ENCODE measurements around the gene MYO1D. TPM values are rescaled to one million over a fixed set of nuclear protein-coding genes. Genes with fewer than 3 reads are reported as not detected.
A peak's percentile ranks its signal among the peaks of the same experiment; 100 is the strongest.

Gene MYO1D
- total and polyA plus RNA-seq, 4 donors: 22.0 to 75.8 (median 61.4) TPM

DNA sequence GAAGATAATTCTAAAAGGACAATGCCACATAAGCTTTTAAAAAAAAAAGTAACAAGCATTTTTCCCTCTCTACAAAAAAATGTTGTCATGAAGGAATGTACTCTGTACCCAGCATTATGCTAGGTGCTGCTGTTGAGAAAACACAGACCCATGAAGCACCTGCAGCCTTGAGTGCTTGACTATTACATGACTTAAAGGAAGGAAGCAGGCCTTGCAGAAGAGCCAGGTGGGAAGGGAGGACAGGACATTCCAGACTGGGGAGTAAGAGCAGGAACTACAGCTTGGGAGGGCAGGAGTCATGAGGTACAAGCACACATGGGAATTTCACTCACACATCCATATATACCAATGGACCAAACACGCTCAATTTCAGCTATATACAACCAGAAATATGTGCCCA lies 3.8 kb downstream of the MYO1D start:
- Histone ChIP-seq H3K27me3 (ENCODE audit: control insufficient read depth in 3 of 3, insufficient read depth in 3 of 3, low read length in 2 of 3) (peaks cover 0 to 3% (median 0%) of the 10 kb centered on the region in 3 donors), H3K27ac (ENCODE audit: low read depth in 1 of 2, low read length in 1 of 2) (peak overlapping the region in 1 of 2 donors; percentile 42), H3K9ac (ENCODE audit: insufficient read depth in 1 of 2, low read length in 2 of 2) (no peak overlapping the region), H3K9me3 (ENCODE audit: control insufficient read depth in 4 of 4, insufficient read depth in 3 of 4, low read length in 3 of 4) (no peaks in the 10 kb centered on the region), H3K36me3 (ENCODE audit: control insufficient read depth in 4 of 4, insufficient read depth in 4 of 4, low read length in 4 of 4) (no peaks in the 10 kb centered on the region), H3K4me1 (ENCODE audit: control insufficient read depth in 5 of 5, insufficient read depth in 5 of 5, low read length in 5 of 5) (peaks cover 5 to 22% (median 8%) of the 10 kb centered on the region in 5 donors), H3K4me3 (no peak overlapping the region)
- DNase-seq: no peak
- WGBS, 2 donors: 74 to 88% methylated on average over 1 of the region's 1 CpG
- no peak for ATAC-seq (ENCODE audit: insufficient read depth, low FRiP score)
- TF ChIP-seq, protein P1, sequence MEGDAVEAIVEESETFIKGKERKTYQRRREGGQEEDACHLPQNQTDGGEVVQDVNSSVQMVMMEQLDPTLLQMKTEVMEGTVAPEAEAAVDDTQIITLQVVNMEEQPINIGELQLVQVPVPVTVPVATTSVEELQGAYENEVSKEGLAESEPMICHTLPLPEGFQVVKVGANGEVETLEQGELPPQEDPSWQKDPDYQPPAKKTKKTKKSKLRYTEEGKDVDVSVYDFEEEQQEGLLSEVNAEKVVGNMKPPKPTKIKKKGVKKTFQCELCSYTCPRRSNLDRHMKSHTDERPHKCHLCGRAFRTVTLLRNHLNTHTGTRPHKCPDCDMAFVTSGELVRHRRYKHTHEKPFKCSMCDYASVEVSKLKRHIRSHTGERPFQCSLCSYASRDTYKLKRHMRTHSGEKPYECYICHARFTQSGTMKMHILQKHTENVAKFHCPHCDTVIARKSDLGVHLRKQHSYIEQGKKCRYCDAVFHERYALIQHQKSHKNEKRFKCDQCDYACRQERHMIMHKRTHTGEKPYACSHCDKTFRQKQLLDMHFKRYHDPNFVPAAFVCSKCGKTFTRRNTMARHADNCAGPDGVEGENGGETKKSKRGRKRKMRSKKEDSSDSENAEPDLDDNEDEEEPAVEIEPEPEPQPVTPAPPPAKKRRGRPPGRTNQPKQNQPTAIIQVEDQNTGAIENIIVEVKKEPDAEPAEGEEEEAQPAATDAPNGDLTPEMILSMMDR (IDR thresholded peaks at IDR 0.05; ENCODE audit: control extremely low read depth, extremely low read depth): no peak

DNA sequence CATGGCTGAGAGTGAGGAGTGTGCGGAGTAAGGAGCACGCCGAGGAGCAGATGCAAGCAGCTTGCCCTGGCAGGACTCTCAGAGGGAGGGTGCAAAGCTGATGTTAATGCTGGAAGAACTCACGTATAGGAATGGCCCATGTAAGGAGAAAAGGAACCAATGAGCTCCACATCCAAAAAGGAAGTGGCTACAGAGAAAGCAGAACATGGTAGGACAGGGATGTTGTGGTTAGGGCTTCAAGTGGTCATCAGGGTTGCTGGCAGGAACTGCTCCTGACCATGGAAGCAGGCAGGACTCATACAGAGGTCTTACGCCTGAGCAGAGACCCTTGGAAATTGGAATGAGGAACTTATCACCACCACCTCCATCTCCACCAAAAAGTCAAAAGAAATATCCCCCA lies 5.2 kb downstream of the MYO1D start:
- Histone ChIP-seq H3K9me3 (ENCODE audit: control insufficient read depth in 4 of 4, insufficient read depth in 3 of 4, low read length in 3 of 4) (no peaks in the 10 kb centered on the region), H3K36me3 (ENCODE audit: control insufficient read depth in 4 of 4, insufficient read depth in 4 of 4, low read length in 4 of 4) (no peaks in the 10 kb centered on the region), H3K27ac (ENCODE audit: low read depth in 1 of 2, low read length in 1 of 2) (peak overlapping the region in 1 of 2 donors; percentile 12), H3K4me3 (no peak overlapping the region), H3K27me3 (ENCODE audit: control insufficient read depth in 3 of 3, insufficient read depth in 3 of 3, low read length in 2 of 3) (peaks cover 0 to 3% (median 0%) of the 10 kb centered on the region in 3 donors), H3K4me1 (ENCODE audit: control insufficient read depth in 5 of 5, insufficient read depth in 5 of 5, low read length in 5 of 5) (peaks cover 1 to 13% (median 8%) of the 10 kb centered on the region in 5 donors), H3K9ac (ENCODE audit: insufficient read depth in 1 of 2, low read length in 2 of 2) (no peak overlapping the region)
- DNase-seq: no peak
- ATAC-seq (ENCODE audit: insufficient read depth, low FRiP score): no peak
- TF ChIP-seq, protein P1 (IDR thresholded peaks at IDR 0.05; ENCODE audit: control extremely low read depth, extremely low read depth): no peak
- WGBS, 2 donors: 58 to 67% methylated on average over 5 of the region's 5 CpGs

GRCh38 chr17:32870969-32871368 lies 6.0 kb downstream of the MYO1D start:
- TF ChIP-seq, protein P1 (IDR thresholded peaks at IDR 0.05; ENCODE audit: control extremely low read depth, extremely low read depth): no peak
- 92 to 96% methylated on average over 1 of the region's 1 CpG for WGBS, 2 donors
- H3K36me3 ChIP-seq (ENCODE audit: control insufficient read depth in 4 of 4, insufficient read depth in 4 of 4, low read length in 4 of 4): no peaks in the 10 kb centered on the region
- H3K4me3 ChIP-seq: no peak overlapping the region
- ATAC-seq (ENCODE audit: insufficient read depth, low FRiP score): no peak
- no peak overlapping the region for H3K27ac ChIP-seq (ENCODE audit: low read depth in 1 of 2, low read length in 1 of 2)
- H3K27me3 ChIP-seq (ENCODE audit: control insufficient read depth in 3 of 3, insufficient read depth in 3 of 3, low read length in 2 of 3): peaks cover 0 to 3% (median 0%) of the 10 kb centered on the region in 3 donors
- H3K9me3 ChIP-seq (ENCODE audit: control insufficient read depth in 4 of 4, insufficient read depth in 3 of 4, low read length in 3 of 4): no peaks in the 10 kb centered on the region
- H3K9ac ChIP-seq (ENCODE audit: insufficient read depth in 1 of 2, low read length in 2 of 2): no peak overlapping the region
- DNase-seq: no peak
- H3K4me1 ChIP-seq (ENCODE audit: control insufficient read depth in 5 of 5, insufficient read depth in 5 of 5, low read length in 5 of 5): peaks cover 1 to 11% (median 7%) of the 10 kb centered on the region in 5 donors
